Measurements from ENCODE around the gene PHLPP1.

Gene PHLPP1

DNA sequence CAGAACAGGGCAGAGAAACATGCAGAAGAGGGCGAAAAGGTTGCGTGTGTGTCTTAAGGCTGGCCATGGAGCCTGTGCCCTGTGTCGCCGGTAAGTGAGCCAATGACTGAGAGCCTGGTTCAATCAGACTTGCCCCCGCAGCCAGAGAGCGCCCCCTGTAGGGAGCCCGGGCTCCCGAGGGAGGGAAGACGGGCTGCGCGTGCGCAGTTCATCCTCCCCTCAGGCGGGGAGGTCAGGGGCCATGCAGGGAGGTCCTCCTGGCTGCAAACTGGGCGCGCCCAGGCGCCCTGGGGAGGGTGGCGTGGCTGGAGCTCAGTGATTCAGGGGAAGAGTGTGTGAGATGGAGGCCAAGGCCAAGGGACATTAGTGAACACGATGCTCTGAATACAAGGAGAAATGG is 276.6 kb downstream of the PHLPP1 start:
- no peak overlapping the region for H3K4me3 ChIP-seq (ENCODE audit: low read depth, low read length)
- H3K36me3 ChIP-seq (ENCODE audit: control insufficient read depth in 2 of 2, insufficient read depth in 1 of 2, low read length in 2 of 2): no peaks in the 10 kb centered on the region
- CTCF ChIA-PET: interaction anchor here (0.7 to 5.0 kb wide), 2 partner anchors 9 to 303 kb away, joined by 3 to 28 read pairs; no protein-coding TSS in a partner anchor
- TF ChIP-seq, protein P1, sequence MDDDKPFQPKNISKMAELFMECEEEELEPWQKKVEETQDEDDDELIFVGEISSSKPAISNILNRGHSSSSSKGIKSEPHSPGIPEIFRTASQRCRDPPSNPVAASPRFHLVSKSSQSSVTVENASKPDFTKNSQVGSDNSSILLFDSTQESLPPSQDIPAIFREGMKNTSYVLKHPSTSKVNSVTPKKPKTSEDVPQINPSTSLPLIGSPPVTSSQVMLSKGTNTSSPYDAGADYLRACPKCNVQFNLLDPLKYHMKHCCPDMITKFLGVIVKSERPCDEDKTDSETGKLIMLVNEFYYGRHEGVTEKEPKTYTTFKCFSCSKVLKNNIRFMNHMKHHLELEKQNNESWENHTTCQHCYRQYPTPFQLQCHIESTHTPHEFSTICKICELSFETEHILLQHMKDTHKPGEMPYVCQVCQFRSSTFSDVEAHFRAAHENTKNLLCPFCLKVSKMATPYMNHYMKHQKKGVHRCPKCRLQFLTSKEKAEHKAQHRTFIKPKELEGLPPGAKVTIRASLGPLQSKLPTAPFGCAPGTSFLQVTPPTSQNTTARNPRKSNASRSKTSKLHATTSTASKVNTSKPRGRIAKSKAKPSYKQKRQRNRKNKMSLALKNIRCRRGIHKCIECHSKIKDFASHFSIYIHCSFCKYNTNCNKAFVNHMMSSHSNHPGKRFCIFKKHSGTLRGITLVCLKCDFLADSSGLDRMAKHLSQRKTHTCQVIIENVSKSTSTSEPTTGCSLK (tag by site-specific recombination; IDR thresholded peaks at IDR 0.05): no peak
- TF ChIP-seq ZNF776 (tag by site-specific recombination; IDR thresholded peaks at IDR 0.05; ENCODE audit: borderline replicate concordance): no peak
- no peak for TF ChIP-seq ZNF324 (tag by site-specific recombination; IDR thresholded peaks at IDR 0.05)
- TF ChIP-seq, protein P2, sequence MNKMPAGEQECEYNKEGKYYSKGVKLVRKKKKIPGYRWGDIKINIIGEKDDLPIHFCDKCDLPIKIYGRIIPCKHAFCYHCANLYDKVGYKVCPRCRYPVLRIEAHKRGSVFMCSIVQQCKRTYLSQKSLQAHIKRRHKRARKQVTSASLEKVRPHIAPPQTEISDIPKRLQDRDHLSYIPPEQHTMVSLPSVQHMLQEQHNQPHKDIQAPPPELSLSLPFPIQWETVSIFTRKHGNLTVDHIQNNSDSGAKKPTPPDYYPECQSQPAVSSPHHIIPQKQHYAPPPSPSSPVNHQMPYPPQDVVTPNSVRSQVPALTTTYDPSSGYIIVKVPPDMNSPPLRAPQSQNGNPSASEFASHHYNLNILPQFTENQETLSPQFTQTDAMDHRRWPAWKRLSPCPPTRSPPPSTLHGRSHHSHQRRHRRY (tag by site-specific recombination; IDR thresholded peaks at IDR 0.05): no peak
- no peak for TF ChIP-seq ZNF707 (tag by site-specific recombination; IDR thresholded peaks at IDR 0.05)
- TF ChIP-seq ZNF677 (tag by site-specific recombination; IDR thresholded peaks at IDR 0.05): no peak
- TF ChIP-seq ZFP41 (tag by site-specific recombination; IDR thresholded peaks at IDR 0.05; ENCODE audit: borderline replicate concordance): no peak
- TF ChIP-seq, protein P3, sequence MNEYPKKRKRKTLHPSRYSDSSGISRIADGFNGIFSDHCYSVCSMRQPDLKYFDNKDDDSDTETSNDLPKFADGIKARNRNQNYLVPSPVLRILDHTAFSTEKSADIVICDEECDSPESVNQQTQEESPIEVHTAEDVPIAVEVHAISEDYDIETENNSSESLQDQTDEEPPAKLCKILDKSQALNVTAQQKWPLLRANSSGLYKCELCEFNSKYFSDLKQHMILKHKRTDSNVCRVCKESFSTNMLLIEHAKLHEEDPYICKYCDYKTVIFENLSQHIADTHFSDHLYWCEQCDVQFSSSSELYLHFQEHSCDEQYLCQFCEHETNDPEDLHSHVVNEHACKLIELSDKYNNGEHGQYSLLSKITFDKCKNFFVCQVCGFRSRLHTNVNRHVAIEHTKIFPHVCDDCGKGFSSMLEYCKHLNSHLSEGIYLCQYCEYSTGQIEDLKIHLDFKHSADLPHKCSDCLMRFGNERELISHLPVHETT (tag by site-specific recombination; IDR thresholded peaks at IDR 0.05): no peak
- TF ChIP-seq, protein P4, sequence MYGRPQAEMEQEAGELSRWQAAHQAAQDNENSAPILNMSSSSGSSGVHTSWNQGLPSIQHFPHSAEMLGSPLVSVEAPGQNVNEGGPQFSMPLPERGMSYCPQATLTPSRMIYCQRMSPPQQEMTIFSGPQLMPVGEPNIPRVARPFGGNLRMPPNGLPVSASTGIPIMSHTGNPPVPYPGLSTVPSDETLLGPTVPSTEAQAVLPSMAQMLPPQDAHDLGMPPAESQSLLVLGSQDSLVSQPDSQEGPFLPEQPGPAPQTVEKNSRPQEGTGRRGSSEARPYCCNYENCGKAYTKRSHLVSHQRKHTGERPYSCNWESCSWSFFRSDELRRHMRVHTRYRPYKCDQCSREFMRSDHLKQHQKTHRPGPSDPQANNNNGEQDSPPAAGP (tag by site-specific recombination; IDR thresholded peaks at IDR 0.05): no peak
- no peaks in the 10 kb centered on the region for H3K9me3 ChIP-seq (ENCODE audit: control insufficient read depth, insufficient read depth, low read depth, low read length)
- no peaks in the 10 kb centered on the region for H3K4me1 ChIP-seq (ENCODE audit: control insufficient read depth, insufficient read depth, low read length)
- no peak overlapping the region for H3K27ac ChIP-seq (ENCODE audit: extremely low read depth, low read depth, low read length)
- POLR2A ChIA-PET: no interaction called here

DNA sequence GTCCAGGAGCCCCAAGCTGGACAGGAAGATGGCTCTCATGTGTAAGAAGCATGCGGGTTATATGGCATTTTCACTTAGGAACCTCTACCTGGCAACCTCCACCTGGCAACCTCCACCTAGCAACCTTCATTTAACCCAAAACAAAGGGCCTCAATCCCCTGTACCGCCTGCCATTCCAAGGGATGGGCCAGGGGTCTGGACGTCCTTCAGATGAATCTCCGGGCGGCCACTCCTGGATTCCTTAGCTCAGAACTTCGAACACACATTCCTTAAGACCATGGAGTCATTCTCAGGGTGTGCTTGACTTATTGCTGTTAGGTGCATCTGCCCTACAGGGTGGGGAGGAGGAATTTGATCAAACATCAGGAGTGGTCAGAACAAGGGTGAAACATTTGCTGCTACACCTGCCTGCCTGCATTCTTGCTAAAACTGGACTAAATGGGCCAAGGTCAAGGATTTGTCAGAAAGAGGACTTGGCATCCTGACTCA is 277.6 kb downstream of the PHLPP1 start:
- H3K9me3 ChIP-seq (ENCODE audit: control insufficient read depth, insufficient read depth, low read depth, low read length): no peaks in the 10 kb centered on the region
- H3K4me3 ChIP-seq (ENCODE audit: low read depth, low read length): no peak overlapping the region
- POLR2A ChIA-PET: interaction anchor here (0.5 kb wide), 1 partner anchor 759 kb away, joined by 3 read pairs; no protein-coding TSS in a partner anchor
- TF ChIP-seq ZBTB48 (tag by site-specific recombination; IDR thresholded peaks at IDR 0.05) (no peak), ZNF629 (tag by site-specific recombination; IDR thresholded peaks at IDR 0.05) (no peak), YY2 (tag by site-specific recombination; IDR thresholded peaks at IDR 0.05) (no peak), REPIN1 (tag by site-specific recombination; IDR thresholded peaks at IDR 0.05; ENCODE audit: low read depth) (no peak), MYNN (tag by site-specific recombination; IDR thresholded peaks at IDR 0.05; ENCODE audit: borderline replicate concordance) (no peak), ZXDB (tag by site-specific recombination; IDR thresholded peaks at IDR 0.05) (no peak), ZNF658 (tag by site-specific recombination; IDR thresholded peaks at IDR 0.05) (no peak), ZFP3 (tag by site-specific recombination; IDR thresholded peaks at IDR 0.05; ENCODE audit: low read depth) (no peak), ZNF221 (tag by site-specific recombination; IDR thresholded peaks at IDR 0.05; ENCODE audit: borderline replicate concordance) (no peak), ZNF837 (tag by site-specific recombination; IDR thresholded peaks at IDR 0.05) (no peak)
- TF ChIP-seq, protein P5, sequence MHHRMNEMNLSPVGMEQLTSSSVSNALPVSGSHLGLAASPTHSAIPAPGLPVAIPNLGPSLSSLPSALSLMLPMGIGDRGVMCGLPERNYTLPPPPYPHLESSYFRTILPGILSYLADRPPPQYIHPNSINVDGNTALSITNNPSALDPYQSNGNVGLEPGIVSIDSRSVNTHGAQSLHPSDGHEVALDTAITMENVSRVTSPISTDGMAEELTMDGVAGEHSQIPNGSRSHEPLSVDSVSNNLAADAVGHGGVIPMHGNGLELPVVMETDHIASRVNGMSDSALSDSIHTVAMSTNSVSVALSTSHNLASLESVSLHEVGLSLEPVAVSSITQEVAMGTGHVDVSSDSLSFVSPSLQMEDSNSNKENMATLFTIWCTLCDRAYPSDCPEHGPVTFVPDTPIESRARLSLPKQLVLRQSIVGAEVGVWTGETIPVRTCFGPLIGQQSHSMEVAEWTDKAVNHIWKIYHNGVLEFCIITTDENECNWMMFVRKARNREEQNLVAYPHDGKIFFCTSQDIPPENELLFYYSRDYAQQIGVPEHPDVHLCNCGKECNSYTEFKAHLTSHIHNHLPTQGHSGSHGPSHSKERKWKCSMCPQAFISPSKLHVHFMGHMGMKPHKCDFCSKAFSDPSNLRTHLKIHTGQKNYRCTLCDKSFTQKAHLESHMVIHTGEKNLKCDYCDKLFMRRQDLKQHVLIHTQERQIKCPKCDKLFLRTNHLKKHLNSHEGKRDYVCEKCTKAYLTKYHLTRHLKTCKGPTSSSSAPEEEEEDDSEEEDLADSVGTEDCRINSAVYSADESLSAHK (tag by site-specific recombination; IDR thresholded peaks at IDR 0.05): no peak
- H3K4me1 ChIP-seq (ENCODE audit: control insufficient read depth, insufficient read depth, low read length): no peaks in the 10 kb centered on the region
- no peaks in the 10 kb centered on the region for H3K36me3 ChIP-seq (ENCODE audit: control insufficient read depth in 2 of 2, insufficient read depth in 1 of 2, low read length in 2 of 2)
- CTCF ChIA-PET: interaction anchor here (0.9 to 5.0 kb wide), 3 partner anchors 10 to 567 kb away, joined by 3 to 28 read pairs (median 4); no protein-coding TSS in a partner anchor
- H3K27ac ChIP-seq (ENCODE audit: extremely low read depth, low read depth, low read length): no peak overlapping the region
